Activated T-helper 1 cell treated with anti-CD3 and anti-CD28 coated beads, Interleukin-12 subunit alpha, Interleukin-12 subunit beta, Interleukin-2, Interleukin-4 antibody, amounts not matched to agents 30 ng/mL and 10 ng/mL and 1 ng/mL, durations not matched to agents 14 hours and 24 hours and 36 hours (primary cell): Measurements from ENCODE around the gene LIMS2. TPM values are rescaled to one million over a fixed set of nuclear protein-coding genes. Genes with fewer than 3 reads are reported as not detected.

Source experiments
- DNase-seq: peaks from one replicate; pipeline ENCODE4 v3.0.0; 2021; ENCODE audit warnings: low spot score
- H3K27ac Mint-ChIP-seq: one replicate; pipeline ENCODE4 v1.8.0; 2021; ENCODE audit warnings: mild to moderate bottlenecking, mixed read lengths
- H3K27me3 Mint-ChIP-seq: one replicate; pipeline ENCODE4 v1.8.0; 2022; ENCODE audit warnings: mild to moderate bottlenecking, moderate library complexity, mixed read lengths; ENCODE audit not compliant: insufficient read depth
- H3K36me3 Mint-ChIP-seq: one replicate; pipeline ENCODE4 v1.8.0; 2021; ENCODE audit warnings: low read depth, mixed read lengths
- H3K4me1 Mint-ChIP-seq: one replicate; pipeline ENCODE4 v1.8.0; 2021; ENCODE audit warnings: low read depth, mixed read lengths
- H3K4me3 Mint-ChIP-seq: one replicate; pipeline ENCODE4 v1.8.0; 2021; ENCODE audit warnings: mild to moderate bottlenecking, moderate library complexity, mixed read lengths
- H3K9me3 Mint-ChIP-seq: one replicate; pipeline ENCODE4 v1.8.0; 2021; ENCODE audit warnings: mixed read lengths
- intact Hi-C: fragments of 100-400 bp; cut with micrococcal nuclease; formaldehyde crosslinking; loops from one replicate; pipeline ENCODE4 v1.15.1; 2024
- total RNA-seq: library from RNA; stranded (reverse); gene quantifications from 2 replicates; pipeline ENCODE4 v1.2.3, GENCODE V29; 2022

The LIMS2 gene
- total RNA-seq, 1 donor from 2014 or later: 5.1 TPM

GRCh38 chr2:127664895-127665225 is 10.5 kb downstream of the LIMS2 start:
- Mint-ChIP-seq H3K36me3 (no peaks in the 10 kb centered on the region), H3K27ac (no peak overlapping the region), H3K4me1 (no peaks in the 10 kb centered on the region), H3K9me3 (no peaks in the 10 kb centered on the region), H3K27me3 (peaks cover 61% of the 10 kb centered on the region), H3K4me3 (no peak overlapping the region)
- intact Hi-C loops: no loop called here
- DNase-seq: no peak

- no peaks in the 10 kb centered on the region for H3K36me3 Mint-ChIP-seq
- no peak overlapping the region for H3K27ac Mint-ChIP-seq
- intact Hi-C loops: no loop called here
- H3K4me1 Mint-ChIP-seq: no peaks in the 10 kb centered on the region
- no peak overlapping the region for H3K4me3 Mint-ChIP-seq
- DNase-seq: no peak
- H3K27me3 Mint-ChIP-seq: peaks cover 56% of the 10 kb centered on the region
- H3K9me3 Mint-ChIP-seq: no peaks in the 10 kb centered on the region
Measured at GRCh38 chr2:127664065-127664894, 11.1 kb downstream of the LIMS2 start.

GRCh38 chr2:127663566-127664064 is 11.7 kb downstream of the LIMS2 start:
- H3K9me3 Mint-ChIP-seq: no peaks in the 10 kb centered on the region
- H3K27ac Mint-ChIP-seq: no peak overlapping the region
- peaks cover 56% of the 10 kb centered on the region for H3K27me3 Mint-ChIP-seq
- no peaks in the 10 kb centered on the region for H3K36me3 Mint-ChIP-seq
- DNase-seq: no peak
- no peaks in the 10 kb centered on the region for H3K4me1 Mint-ChIP-seq
- no peak overlapping the region for H3K4me3 Mint-ChIP-seq
- intact Hi-C loops: no loop called here

GRCh38 chr2:127662937-127663565 is 12.3 kb downstream of the LIMS2 start:
- H3K4me3 Mint-ChIP-seq: no peak overlapping the region

GRCh38 chr2:127661949-127662510 is 13.3 kb downstream of the LIMS2 start:
- no peaks in the 10 kb centered on the region for H3K9me3 Mint-ChIP-seq
- H3K27me3 Mint-ChIP-seq: peaks cover 48% of the 10 kb centered on the region
- no peaks in the 10 kb centered on the region for H3K36me3 Mint-ChIP-seq
- no peak overlapping the region for H3K4me3 Mint-ChIP-seq
- H3K27ac Mint-ChIP-seq: no peak overlapping the region
- no peak for DNase-seq
- intact Hi-C loops: no loop called here
- H3K4me1 Mint-ChIP-seq: no peaks in the 10 kb centered on the region

More at GRCh38 chr2:127662937-127663565, 12.3 kb downstream of the LIMS2 start:
- no peak for DNase-seq
- H3K4me1 Mint-ChIP-seq: no peaks in the 10 kb centered on the region
- peaks cover 54% of the 10 kb centered on the region for H3K27me3 Mint-ChIP-seq
- no peak overlapping the region for H3K27ac Mint-ChIP-seq
- no peaks in the 10 kb centered on the region for H3K9me3 Mint-ChIP-seq
- intact Hi-C loops: no loop called here
- H3K36me3 Mint-ChIP-seq: no peaks in the 10 kb centered on the region

- Mint-ChIP-seq H3K36me3 (no peaks in the 10 kb centered on the region), H3K4me1 (no peaks in the 10 kb centered on the region), H3K27ac (no peak overlapping the region), H3K4me3 (no peak overlapping the region), H3K27me3 (peaks cover 42% of the 10 kb centered on the region), H3K9me3 (no peaks in the 10 kb centered on the region)
- no peak for DNase-seq
- intact Hi-C loops: no loop called here
Measured at GRCh38 chr2:127661072-127661649, 14.2 kb downstream of the LIMS2 start.

- Mint-ChIP-seq H3K9me3 (no peaks in the 10 kb centered on the region), H3K4me3 (no peak overlapping the region), H3K4me1 (no peaks in the 10 kb centered on the region), H3K27me3 (peaks cover 33% of the 10 kb centered on the region), H3K36me3 (no peaks in the 10 kb centered on the region), H3K27ac (no peak overlapping the region)
- intact Hi-C loops: no loop called here
- DNase-seq: no peak
Measured at GRCh38 chr2:127660291-127660578, 15.1 kb downstream of the LIMS2 start.

GRCh38 chr2:127659408-127660290 is 15.7 kb downstream of the LIMS2 start:
- H3K36me3 Mint-ChIP-seq: no peaks in the 10 kb centered on the region
- no peaks in the 10 kb centered on the region for H3K4me1 Mint-ChIP-seq
- no peak for DNase-seq
- peaks cover 27% of the 10 kb centered on the region for H3K27me3 Mint-ChIP-seq
- intact Hi-C loops: no loop called here
- no peak overlapping the region for H3K27ac Mint-ChIP-seq
- H3K4me3 Mint-ChIP-seq: no peak overlapping the region
- no peaks in the 10 kb centered on the region for H3K9me3 Mint-ChIP-seq

- no peaks in the 10 kb centered on the region for H3K9me3 Mint-ChIP-seq
- peaks cover 23% of the 10 kb centered on the region for H3K27me3 Mint-ChIP-seq
- H3K4me3 Mint-ChIP-seq: no peak overlapping the region
- intact Hi-C loops: no loop called here
- H3K36me3 Mint-ChIP-seq: no peaks in the 10 kb centered on the region
- no peak for DNase-seq
- H3K27ac Mint-ChIP-seq: no peak overlapping the region
- H3K4me1 Mint-ChIP-seq: no peaks in the 10 kb centered on the region
Measured at GRCh38 chr2:127658641-127659407, 16.5 kb downstream of the LIMS2 start.

- DNase-seq: no peak
- Mint-ChIP-seq H3K27me3 (peaks cover 18% of the 10 kb centered on the region), H3K36me3 (no peaks in the 10 kb centered on the region), H3K4me1 (no peaks in the 10 kb centered on the region), H3K27ac (no peak overlapping the region), H3K4me3 (no peak overlapping the region), H3K9me3 (no peaks in the 10 kb centered on the region)
- intact Hi-C loops: no loop called here
Measured at GRCh38 chr2:127658146-127658545, 17.2 kb downstream of the LIMS2 start.

GRCh38 chr2:127657232-127657595 is 18.1 kb downstream of the LIMS2 start:
- intact Hi-C loops: no loop called here
- H3K36me3 Mint-ChIP-seq: no peaks in the 10 kb centered on the region
- H3K4me1 Mint-ChIP-seq: no peaks in the 10 kb centered on the region
- H3K27ac Mint-ChIP-seq: no peak overlapping the region
- peaks cover 12% of the 10 kb centered on the region for H3K27me3 Mint-ChIP-seq
- no peak for DNase-seq
- H3K9me3 Mint-ChIP-seq: no peaks in the 10 kb centered on the region
- no peak overlapping the region for H3K4me3 Mint-ChIP-seq

- Mint-ChIP-seq H3K27ac (no peak overlapping the region), H3K27me3 (peaks cover 10% of the 10 kb centered on the region), H3K4me3 (no peak overlapping the region), H3K4me1 (no peaks in the 10 kb centered on the region), H3K36me3 (no peaks in the 10 kb centered on the region), H3K9me3 (no peaks in the 10 kb centered on the region)
- intact Hi-C loops: no loop called here
- no peak for DNase-seq
Measured at GRCh38 chr2:127656569-127657231, 18.6 kb downstream of the LIMS2 start.
